Tibial nerve (tissue), 3 donors: Measurements from ENCODE around the gene USP25.

Experiments
- POLR2A ChIP-seq, 2 donors: fragments of 450-650 bp; IDR thresholded peaks; one replicate each; pipeline ENCODE4 v1.6.1; 2017; ENCODE audit warnings: antibody characterized with exemption in 2 of 2, mild to moderate bottlenecking in 2 of 2, moderate library complexity in 2 of 2
- TF ChIP-seq, protein P1 (sequence below), 5 experiments: fragments of 200-600 bp in 3 of 5; fragments of 450-650 bp in 2 of 5; sonication (generic) in 3 of 5; IDR thresholded peaks; one replicate each; pipeline ENCODE4 v1.5.1; 2016 to 2019; ENCODE audit warnings: antibody characterized with exemption in 5 of 5, mild to moderate bottlenecking in 3 of 5, moderate library complexity in 2 of 5

- TF ChIP-seq, protein P1, sequence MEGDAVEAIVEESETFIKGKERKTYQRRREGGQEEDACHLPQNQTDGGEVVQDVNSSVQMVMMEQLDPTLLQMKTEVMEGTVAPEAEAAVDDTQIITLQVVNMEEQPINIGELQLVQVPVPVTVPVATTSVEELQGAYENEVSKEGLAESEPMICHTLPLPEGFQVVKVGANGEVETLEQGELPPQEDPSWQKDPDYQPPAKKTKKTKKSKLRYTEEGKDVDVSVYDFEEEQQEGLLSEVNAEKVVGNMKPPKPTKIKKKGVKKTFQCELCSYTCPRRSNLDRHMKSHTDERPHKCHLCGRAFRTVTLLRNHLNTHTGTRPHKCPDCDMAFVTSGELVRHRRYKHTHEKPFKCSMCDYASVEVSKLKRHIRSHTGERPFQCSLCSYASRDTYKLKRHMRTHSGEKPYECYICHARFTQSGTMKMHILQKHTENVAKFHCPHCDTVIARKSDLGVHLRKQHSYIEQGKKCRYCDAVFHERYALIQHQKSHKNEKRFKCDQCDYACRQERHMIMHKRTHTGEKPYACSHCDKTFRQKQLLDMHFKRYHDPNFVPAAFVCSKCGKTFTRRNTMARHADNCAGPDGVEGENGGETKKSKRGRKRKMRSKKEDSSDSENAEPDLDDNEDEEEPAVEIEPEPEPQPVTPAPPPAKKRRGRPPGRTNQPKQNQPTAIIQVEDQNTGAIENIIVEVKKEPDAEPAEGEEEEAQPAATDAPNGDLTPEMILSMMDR (IDR thresholded peaks at IDR 0.05) = no peak
- no peak for TF ChIP-seq POLR2A (IDR thresholded peaks at IDR 0.05)
Observed at GRCh38 chr21:15793550-15794235, 63.9 kb downstream of the USP25 start.
